Right lobe of liver (tissue), 6 donors: ENCODE measurements around the gene ELOVL5. TPM values are rescaled to one million over a fixed set of nuclear protein-coding genes. Genes with fewer than 3 reads are reported as not detected.
A peak's percentile ranks its signal among the peaks of the same experiment; 100 is the strongest.
"Not testable (repeated sequence)": the region's sequence is repeated elsewhere in the genome, so short reads cannot be mapped to it uniquely, and the experiment has no call there.

ENCODE experiments used
- ATAC-seq, 4 donors: fragments of 200-7000 bp; cut with Tn5 transposase; one replicate each; pipeline ENCODE4 v1.9.1; 2020; ENCODE audit warnings: mild to moderate bottlenecking in 4 of 4, moderate library complexity in 4 of 4
- DNase-seq, 3 donors: peaks; one replicate each; pipeline ENCODE4 v3.0.0-alpha.2; 2020
- H3K27ac ChIP-seq, 3 donors: fragments of 200-600 bp; one replicate each; pipeline ENCODE4 v1.8.0; 2022
- H3K27me3 ChIP-seq, 2 donors: fragments of 200-600 bp; one replicate each; pipeline ENCODE4 v1.8.0; 2022
- H3K36me3 ChIP-seq, 4 donors: fragments of 200-600 bp; sonication (generic) in 1 of 4; one replicate each; pipeline versions ENCODE4 v1.5.1 to v1.8.0; 2017 to 2022; ENCODE audit warnings: control low read depth in 1 of 4
- H3K4me1 ChIP-seq, 4 donors: fragments of 200-600 bp; sonication (generic) in 1 of 4; one replicate each; pipeline versions ENCODE4 v1.5.1 to v1.8.0; 2017 to 2022; ENCODE audit warnings: control low read depth in 1 of 4
- H3K4me3 ChIP-seq, 3 donors: fragments of 200-600 bp; one replicate each; pipeline ENCODE4 v1.8.0; 2022
- H3K9me3 ChIP-seq, 4 donors: fragments of 200-600 bp; sonication (generic) in 1 of 4; one replicate each; pipeline versions ENCODE4 v1.5.1 to v1.8.0; 2017 to 2022; ENCODE audit warnings: control low read depth in 1 of 4
- POLR2A ChIP-seq: fragments of 450-650 bp; IDR thresholded peaks from one replicate; pipeline ENCODE4 v1.6.1; 2017; ENCODE audit warnings: antibody characterized with exemption, mild to moderate bottlenecking
- WGBS: methylation state at CpG from one replicate; pipeline ENCODE4 v1.1.6; 2018; ENCODE audit warnings: low coverage, low lambda C conversion rate; ENCODE audit not compliant: insufficient coverage; ENCODE audit errors: missing lambda C conversion rate; 5-methylcytosine and 5-hydroxymethylcytosine counted together
- intact Hi-C, 2 donors: fragments of 100-400 bp; cut with DNase I; formaldehyde crosslinking; loops; one replicate each; pipeline versions ENCODE4 v1.11.2 to v1.14.1; 2022
- total RNA-seq, 6 experiments: library from RNA; depleted of rRNA in 2 of 6; stranded (reverse); fragments of >200 nt in 2 of 6; fragmentation: NEBNext Ultra II Directional in 3 of 6; extraction: Animal tissue kit (Norgen Biotek cat#: 25700) in 3 of 6; gene quantifications; one replicate each; pipeline versions ENCODE4 v1.1.0 to v1.2.4, GENCODE V29; 2016 to 2023
- TF ChIP-seq, protein P1 (sequence below), 4 donors: fragments of 200-600 bp in 3 of 4; fragments of 450-650 bp in 1 of 4; IDR thresholded peaks; one replicate each; pipeline versions ENCODE4 v1.5.1 to v1.8.0; 2016 to 2022; ENCODE audit warnings: antibody characterized with exemption in 4 of 4, mild to moderate bottlenecking in 2 of 4
- donor health status: DM: no; HTN: yes; CAD: no.
- donor health status: DM: no; HTN: no; CAD: no.
- donor health status: DM: no; HTN: no; CAD: no.
- donor health status: DM: no; HTN: yes; CAD: no.
- donor health status: DM: no; HTN: yes; CAD: no.

The ELOVL5 gene
- total RNA-seq, 6 experiments from 2014 or later, result 48.5 to 117 (median 55.7) TPM

DNA sequence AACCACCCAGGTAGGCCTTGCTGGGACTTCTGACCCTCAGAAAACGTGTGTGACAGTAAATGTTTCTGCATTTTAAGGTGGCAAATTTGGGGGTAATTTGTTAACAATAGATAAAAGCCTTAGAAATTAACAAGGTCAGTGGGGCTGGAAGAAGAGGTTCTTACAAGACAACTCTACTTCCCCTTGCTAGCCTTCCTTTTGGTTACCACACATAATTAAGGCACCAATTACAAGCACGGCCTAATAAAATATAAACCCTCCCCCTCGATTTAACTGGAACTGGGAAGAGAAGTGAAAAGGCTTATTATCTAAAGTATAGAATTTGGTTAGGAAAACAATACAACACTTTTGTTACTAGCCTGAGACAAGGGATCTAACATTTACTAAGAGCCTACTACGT, 38.8 kb downstream of the ELOVL5 start:
- ATAC-seq (no peak), DNase-seq (no peak)
- no peak for TF ChIP-seq POLR2A
- TF ChIP-seq, protein P1, sequence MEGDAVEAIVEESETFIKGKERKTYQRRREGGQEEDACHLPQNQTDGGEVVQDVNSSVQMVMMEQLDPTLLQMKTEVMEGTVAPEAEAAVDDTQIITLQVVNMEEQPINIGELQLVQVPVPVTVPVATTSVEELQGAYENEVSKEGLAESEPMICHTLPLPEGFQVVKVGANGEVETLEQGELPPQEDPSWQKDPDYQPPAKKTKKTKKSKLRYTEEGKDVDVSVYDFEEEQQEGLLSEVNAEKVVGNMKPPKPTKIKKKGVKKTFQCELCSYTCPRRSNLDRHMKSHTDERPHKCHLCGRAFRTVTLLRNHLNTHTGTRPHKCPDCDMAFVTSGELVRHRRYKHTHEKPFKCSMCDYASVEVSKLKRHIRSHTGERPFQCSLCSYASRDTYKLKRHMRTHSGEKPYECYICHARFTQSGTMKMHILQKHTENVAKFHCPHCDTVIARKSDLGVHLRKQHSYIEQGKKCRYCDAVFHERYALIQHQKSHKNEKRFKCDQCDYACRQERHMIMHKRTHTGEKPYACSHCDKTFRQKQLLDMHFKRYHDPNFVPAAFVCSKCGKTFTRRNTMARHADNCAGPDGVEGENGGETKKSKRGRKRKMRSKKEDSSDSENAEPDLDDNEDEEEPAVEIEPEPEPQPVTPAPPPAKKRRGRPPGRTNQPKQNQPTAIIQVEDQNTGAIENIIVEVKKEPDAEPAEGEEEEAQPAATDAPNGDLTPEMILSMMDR (IDR thresholded peaks at IDR 0.05), result no peak
- Histone ChIP-seq H3K9me3 (no peaks in the 10 kb centered on the region), H3K4me3 (no peak overlapping the region), H3K27ac (peak overlapping the region in 1 of 3 donors; percentile 26), H3K4me1 (peaks cover 0 to 62% (median 13%) of the 10 kb centered on the region in 4 donors), H3K27me3 (no peaks in the 10 kb centered on the region), H3K36me3 (no peaks in the 10 kb centered on the region)
- WGBS, result 50% methylated on average over 4 of the region's 4 CpGs
- intact Hi-C loops, result no loop called here

DNA sequence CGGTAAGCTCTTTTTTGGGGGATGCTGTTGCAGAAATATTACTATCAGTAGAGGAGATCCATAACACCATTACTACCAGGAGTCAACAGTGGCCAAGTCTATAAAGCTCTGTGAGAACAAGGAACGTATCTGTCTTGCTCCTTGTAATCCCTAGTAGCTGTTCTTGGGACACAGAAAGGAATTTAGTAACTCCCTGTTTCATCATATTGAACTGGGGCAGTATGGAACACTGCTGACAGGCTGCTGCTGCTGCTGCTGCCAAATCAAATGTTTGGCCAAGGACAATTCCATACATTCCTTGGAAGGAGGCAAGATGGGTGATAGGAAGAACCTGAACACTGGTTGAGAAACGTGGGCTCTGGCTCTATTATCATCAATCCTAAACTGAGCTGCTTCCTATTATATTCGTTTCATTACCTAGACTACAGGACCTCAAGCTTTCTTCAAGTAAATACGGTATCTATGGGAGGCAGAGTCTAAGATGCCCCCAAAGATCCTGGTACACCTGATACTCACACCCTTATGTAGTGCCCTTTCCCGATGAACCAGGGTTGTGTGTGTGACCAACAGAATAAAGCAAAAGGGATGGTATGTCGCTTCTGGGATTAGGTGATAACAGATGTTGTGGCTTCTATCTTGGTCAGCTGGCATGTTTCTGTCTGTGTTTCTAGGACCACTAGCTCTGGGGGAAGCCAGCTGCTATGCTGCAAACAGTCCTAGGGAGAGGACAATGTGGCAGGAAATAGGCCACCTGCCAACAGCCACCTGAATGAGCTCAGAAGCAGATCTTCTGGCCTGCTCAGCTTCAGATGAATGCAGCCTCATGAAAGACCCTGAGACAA, 39.5 kb downstream of the ELOVL5 start:
- DNase-seq (peak in 1 of 3 donors; percentile 40), ATAC-seq (peak; percentile 42 to 63 (median 58))
- H3K4me1 ChIP-seq, result peaks cover 0 to 62% (median 13%) of the 10 kb centered on the region in 4 donors
- intact Hi-C loops, result no loop called here
- H3K9me3 ChIP-seq, result no peaks in the 10 kb centered on the region
- H3K4me3 ChIP-seq, result no peak overlapping the region
- no peaks in the 10 kb centered on the region for H3K27me3 ChIP-seq
- no peaks in the 10 kb centered on the region for H3K36me3 ChIP-seq
- peak overlapping the region in 1 of 3 donors; percentile 26 for H3K27ac ChIP-seq
- whole genome bisulfite sequencing, result 51% methylated on average over 6 of the region's 7 CpGs
- TF ChIP-seq, protein P1 (IDR thresholded peaks at IDR 0.05), result no peak
- no peak for TF ChIP-seq POLR2A

DNA sequence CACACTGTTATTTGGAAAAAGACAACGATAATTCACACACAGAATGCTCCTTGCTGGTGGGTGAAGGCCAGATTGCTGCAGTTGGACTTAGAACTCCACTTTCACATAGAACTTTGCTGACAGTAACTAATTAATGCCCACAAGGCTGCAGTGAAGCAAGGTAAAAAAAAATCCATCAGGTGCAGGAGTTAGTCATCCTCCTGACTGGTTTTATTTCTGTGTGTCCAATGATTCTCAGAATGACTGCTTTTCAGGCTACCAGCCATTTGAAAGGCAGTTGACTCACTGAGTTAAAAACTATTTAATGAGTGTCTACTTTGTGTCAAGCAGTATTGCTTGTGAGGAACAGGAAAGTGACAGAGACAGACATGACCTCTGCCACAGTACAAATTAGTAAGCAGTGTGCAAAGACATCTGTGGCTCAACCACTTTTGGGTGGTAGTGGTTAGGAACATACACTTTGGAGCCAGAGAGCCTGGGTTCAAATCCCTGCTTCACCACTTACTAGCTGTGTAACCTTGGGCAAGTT, 41.9 kb downstream of the ELOVL5 start:
- intact Hi-C loops, result no loop called here
- peak; percentile 66 to 82 (median 74) for ATAC-seq
- WGBS, result 18% methylated on average over 1 of the region's 1 CpG
- DNase-seq, result peak in 1 of 3 donors; percentile 70
- H3K9me3 ChIP-seq, result no peaks in the 10 kb centered on the region
- no peaks in the 10 kb centered on the region for H3K27me3 ChIP-seq
- H3K36me3 ChIP-seq, result no peaks in the 10 kb centered on the region
- TF ChIP-seq POLR2A, result no peak
- TF ChIP-seq, protein P1 (IDR thresholded peaks at IDR 0.05), result no peak
- H3K4me1 ChIP-seq, result peaks cover 0 to 73% (median 25%) of the 10 kb centered on the region in 4 donors
- H3K4me3 ChIP-seq, result no peak overlapping the region
- H3K27ac ChIP-seq, result peak overlapping the region; percentile 37 to 66 (median 48)

DNA sequence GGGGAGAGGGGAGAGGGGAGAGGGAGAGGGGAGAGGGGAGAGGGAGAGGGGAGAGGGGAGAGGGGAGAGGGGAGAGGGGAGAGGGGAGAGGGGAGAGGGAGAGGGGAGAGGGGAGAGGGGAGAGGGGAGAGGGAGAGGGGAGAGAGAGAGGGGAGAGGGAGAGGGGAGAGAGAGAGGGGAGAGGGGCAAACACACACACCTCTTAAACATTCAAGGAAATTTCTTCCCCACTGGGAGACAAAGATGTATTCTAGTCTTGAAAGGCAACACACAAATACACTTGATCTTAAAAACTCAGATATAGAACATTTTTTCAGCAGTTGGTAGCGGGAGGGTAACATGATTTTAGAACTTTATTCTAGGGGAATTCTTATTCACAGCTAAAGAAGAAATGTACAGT, 42.5 kb downstream of the ELOVL5 start:
- peak overlapping the region; percentile 37 to 66 (median 48) for H3K27ac ChIP-seq
- DNase-seq, H3K4me3 ChIP-seq, ATAC-seq, H3K36me3 ChIP-seq, H3K9me3 ChIP-seq, intact Hi-C loops, H3K27me3 ChIP-seq: not testable (repeated sequence)
- 67% methylated on average over 1 of the region's 1 CpG for WGBS
- peaks cover 0 to 80% (median 28%) of the 10 kb centered on the region in 4 donors for H3K4me1 ChIP-seq

DNA sequence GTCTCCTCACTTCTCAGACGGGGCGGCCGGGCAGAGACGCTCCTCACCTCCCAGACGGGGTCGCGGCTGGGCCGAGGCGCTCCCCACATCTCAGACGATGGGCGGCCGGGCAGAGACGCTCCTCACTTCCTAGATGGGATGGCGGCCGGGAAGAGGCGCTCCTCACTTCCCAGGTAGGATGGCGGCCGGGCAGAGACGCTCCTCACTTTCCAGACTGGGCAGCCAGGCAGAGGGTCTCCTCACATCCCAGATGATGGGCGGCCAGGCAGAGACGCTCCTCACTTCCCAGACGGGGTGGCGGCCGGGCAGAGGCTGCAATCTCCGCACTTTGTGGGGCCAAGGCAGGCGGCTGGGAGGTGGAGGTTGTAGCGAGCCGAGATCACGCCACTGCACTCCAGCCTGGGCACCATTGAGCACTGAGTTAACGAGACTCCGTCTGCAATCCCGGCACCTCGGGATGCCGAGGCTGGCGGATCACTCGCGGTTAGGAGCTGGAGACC, 43.2 kb downstream of the ELOVL5 start:
- no CpG with 5 or more reads among the region's 37 CpGs for WGBS
- H3K36me3 ChIP-seq, H3K27me3 ChIP-seq, H3K27ac ChIP-seq, DNase-seq, ATAC-seq, H3K9me3 ChIP-seq, intact Hi-C loops, H3K4me3 ChIP-seq: not testable (repeated sequence)
- peaks cover 0 to 80% (median 33%) of the 10 kb centered on the region in 4 donors for H3K4me1 ChIP-seq

DNA sequence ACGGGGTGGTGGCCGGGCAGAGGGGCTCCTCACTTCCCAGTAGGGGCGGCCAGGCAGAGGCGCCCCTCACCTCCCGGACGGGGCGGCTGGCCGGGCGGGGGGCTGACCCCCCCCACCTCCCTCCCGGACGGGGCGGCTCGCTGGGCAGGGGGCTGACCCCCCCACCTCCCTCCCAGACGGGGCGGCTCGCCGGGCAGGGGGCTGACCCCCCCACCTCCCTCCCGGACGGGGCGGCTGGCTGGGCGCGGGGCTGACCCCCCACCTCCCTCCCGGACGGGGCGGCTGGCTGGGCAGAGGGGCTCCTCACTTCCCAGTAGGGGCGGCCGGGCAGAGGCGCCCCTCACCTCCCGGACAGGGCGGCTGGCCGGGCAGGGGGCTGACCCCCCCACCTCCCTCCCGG, 43.8 kb downstream of the ELOVL5 start:
- DNase-seq, H3K27ac ChIP-seq, H3K4me3 ChIP-seq, H3K9me3 ChIP-seq, H3K27me3 ChIP-seq, H3K36me3 ChIP-seq, ATAC-seq, intact Hi-C loops: not testable (repeated sequence)
- peaks cover 0 to 80% (median 36%) of the 10 kb centered on the region in 4 donors for H3K4me1 ChIP-seq
- WGBS, result no CpG with 5 or more reads among the region's 32 CpGs
